Bronchial epithelial cell (primary cell): ENCODE data around the gene ZXDC. TPM values are rescaled to one million over a fixed set of nuclear protein-coding genes. Genes with fewer than 3 reads are reported as not detected.

ENCODE experiments used
- DNase-seq: peaks from one replicate; pipeline ENCODE4 v3.0.0-alpha.2; 2010; ENCODE audit warnings: low read depth
- FAIRE-seq: peaks from 2 replicates; lab custom pipeline; 2011; peaks lifted over from hg19 to GRCh38; lab: Jason Lieb, UNC
- H3K27me3 ChIP-seq: 2 replicates; pipeline ENCODE4 v1.5.1; 2011; ENCODE audit warnings: low read length; ENCODE audit not compliant: control insufficient read depth, insufficient read depth
- H3K36me3 ChIP-seq: 2 replicates; pipeline ENCODE4 v1.5.1; 2011; ENCODE audit warnings: low read length; ENCODE audit not compliant: control insufficient read depth, insufficient read depth
- H3K4me3 ChIP-seq: 2 replicates; pipeline ENCODE4 v1.5.1; 2011; ENCODE audit warnings: mild to moderate bottlenecking, low read depth, low read length, control low read depth
- total RNA-seq: library from RNA; depleted of rRNA; stranded (reverse); fragments of >200 nt; gene quantifications from 2 replicates; pipeline ENCODE4 v1.2.1, GENCODE V29; 2014
- TF ChIP-seq, protein P1 (sequence below): IDR thresholded peaks from 2 replicates; pipeline ENCODE4 v1.5.1; 2011; ENCODE audit warnings: mild to moderate bottlenecking, moderate library complexity, low read length, control low read depth, inconsistent platforms; ENCODE audit not compliant: insufficient read depth, severe bottlenecking

Gene ZXDC
- total RNA-seq, 1 donor from 2014 or later = 21.9 TPM

DNA sequence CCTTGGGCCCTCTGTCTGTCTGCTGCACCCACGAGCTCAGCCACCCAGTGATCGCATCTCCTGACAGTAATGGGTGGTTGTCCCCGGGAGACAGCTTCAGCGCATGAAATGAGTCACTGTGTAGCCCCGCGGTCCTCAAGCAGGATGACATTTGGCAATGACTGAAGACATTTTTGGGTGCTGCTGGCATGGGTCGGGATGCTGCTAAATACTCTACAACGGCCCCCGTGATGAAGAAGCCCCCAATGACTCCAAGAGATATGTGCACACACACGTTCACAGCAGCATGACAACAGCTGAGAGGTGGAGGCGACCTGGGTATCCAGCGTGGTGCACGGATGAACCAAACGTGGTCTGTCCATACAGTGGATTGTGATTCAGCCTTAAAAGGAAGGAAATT is 17.4 kb upstream of the ZXDC start:
- no peaks in the 10 kb centered on the region for H3K36me3 ChIP-seq
- TF ChIP-seq, protein P1, sequence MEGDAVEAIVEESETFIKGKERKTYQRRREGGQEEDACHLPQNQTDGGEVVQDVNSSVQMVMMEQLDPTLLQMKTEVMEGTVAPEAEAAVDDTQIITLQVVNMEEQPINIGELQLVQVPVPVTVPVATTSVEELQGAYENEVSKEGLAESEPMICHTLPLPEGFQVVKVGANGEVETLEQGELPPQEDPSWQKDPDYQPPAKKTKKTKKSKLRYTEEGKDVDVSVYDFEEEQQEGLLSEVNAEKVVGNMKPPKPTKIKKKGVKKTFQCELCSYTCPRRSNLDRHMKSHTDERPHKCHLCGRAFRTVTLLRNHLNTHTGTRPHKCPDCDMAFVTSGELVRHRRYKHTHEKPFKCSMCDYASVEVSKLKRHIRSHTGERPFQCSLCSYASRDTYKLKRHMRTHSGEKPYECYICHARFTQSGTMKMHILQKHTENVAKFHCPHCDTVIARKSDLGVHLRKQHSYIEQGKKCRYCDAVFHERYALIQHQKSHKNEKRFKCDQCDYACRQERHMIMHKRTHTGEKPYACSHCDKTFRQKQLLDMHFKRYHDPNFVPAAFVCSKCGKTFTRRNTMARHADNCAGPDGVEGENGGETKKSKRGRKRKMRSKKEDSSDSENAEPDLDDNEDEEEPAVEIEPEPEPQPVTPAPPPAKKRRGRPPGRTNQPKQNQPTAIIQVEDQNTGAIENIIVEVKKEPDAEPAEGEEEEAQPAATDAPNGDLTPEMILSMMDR = no peak
- H3K4me3 ChIP-seq = no peak overlapping the region
- FAIRE-seq (no peak), DNase-seq (no peak)
- H3K27me3 ChIP-seq = no peaks in the 10 kb centered on the region

DNA sequence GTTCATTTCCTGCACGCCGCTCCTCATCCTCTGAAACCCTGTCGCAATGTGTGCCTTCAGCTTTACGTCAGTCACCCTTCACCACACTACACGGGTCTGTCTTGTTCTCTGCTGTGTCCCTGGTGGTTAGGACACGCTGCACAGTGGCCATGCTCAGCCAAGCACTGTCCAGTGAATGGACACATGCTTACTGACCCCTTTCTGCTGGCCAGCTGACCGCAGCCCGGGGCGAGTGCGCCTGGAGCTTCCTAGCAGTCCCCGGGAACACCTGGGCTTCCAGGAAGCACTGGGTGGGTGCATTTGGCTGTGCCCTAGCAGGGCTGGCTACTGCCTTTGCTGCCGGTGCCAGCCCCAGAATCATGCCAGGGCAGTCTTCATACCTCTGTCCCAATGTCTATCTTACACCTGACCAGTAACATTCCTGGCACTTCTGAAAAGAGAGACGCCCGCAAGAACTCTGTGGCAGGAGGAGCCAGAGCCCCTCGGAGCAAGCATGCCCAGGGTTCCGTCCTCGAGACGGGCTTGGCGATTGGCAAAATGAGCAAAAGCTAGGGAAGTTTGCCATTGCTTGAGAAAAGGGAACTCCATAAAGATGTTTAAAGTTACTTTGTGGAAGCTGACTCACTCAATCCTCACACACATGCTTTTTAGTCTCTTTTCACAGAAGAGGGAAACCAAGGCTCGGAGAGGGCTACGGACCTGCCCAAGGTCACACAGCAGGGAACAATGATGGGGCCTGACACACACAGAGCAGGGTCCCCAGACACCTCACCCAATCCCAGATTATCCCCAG is 15.7 kb upstream of the ZXDC start:
- no peak overlapping the region for H3K4me3 ChIP-seq
- no peak for FAIRE-seq
- TF ChIP-seq, protein P1 = no peak

DNA sequence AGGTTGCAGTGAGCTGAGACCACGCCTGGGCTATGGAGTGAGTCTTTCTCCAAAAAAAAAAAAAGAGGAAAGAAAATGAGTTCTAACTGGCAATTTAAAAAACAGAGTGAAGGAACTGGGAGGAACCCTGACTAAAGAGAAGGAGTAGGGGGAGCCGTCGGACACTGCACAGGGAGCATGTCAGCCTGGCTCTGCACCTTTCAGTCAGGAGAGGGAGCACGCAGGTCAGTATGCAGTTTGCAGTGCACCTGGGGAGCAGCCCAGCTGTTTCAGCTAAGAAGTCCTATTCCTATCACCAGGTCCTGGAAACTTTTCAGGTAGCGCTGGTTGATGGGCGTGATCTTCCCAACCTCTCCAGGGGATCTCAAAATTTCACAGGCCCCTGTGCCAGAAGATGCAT is 14.9 kb upstream of the ZXDC start:
- H3K4me3 ChIP-seq = no peak overlapping the region
- H3K27me3 ChIP-seq = no peaks in the 10 kb centered on the region
- DNase-seq (no peak), FAIRE-seq (peak; percentile 95)
- no peaks in the 10 kb centered on the region for H3K36me3 ChIP-seq
- TF ChIP-seq, protein P1 = peak; percentile 2

More for the DNA sequence above, 15.7 kb upstream of the ZXDC start:
- H3K36me3 ChIP-seq = no peaks in the 10 kb centered on the region
- DNase-seq = no peak
- H3K27me3 ChIP-seq = no peaks in the 10 kb centered on the region

DNA sequence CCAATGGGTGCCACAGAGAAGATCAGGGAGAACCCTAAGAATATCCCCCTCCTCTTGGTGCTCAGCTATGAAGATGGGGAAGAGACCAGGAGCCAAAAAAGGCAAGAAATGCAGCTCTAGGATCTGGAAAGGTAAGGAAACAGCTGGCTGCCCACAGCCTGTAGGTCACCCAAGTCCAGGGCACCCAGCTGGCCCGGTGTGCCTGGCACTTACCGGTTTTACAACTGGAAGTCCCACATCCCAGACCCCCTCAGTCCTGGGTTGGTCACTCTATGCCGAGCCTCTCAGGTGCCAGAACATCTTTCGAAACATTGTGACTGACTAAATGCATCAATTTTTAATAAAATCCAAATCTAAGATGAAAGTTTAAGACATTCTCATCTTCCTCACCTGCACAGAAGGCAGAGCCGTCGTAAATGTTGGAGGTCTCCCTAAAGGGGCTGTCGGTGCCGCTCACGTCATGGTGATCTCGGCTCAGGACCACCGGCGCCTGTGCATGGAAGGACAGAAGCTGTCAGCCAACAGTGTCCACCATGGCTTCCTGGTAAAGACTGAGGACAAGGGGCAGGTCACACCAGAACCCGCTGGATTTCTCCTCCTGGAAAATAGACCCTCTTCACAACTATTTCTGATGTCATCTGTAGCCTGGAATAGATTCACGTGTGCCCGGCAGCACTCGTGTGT is 13.3 kb upstream of the ZXDC start:
- DNase-seq (no peak), FAIRE-seq (no peak)
- no peak overlapping the region for H3K4me3 ChIP-seq
- no peaks in the 10 kb centered on the region for H3K27me3 ChIP-seq
- no peaks in the 10 kb centered on the region for H3K36me3 ChIP-seq
- TF ChIP-seq, protein P1 = no peak

DNA sequence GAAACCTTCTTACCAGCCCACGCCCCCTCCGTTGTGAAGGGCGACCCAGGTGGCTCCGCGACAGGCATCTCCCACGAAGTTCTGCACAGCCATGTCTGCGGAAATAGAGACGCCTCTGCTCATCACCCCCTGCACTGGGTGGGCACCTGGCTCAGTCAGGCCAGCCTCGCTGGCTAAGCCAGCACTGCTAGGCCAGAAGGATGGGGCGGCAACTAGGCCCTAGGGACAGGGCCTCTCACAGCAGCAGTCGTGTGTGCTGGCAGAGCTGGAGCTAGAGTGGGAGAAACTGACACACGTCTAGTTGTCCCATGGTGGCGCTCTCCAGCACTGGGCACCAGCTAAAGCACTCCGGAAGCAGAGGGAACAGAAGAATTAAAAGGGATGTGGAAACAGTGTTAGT is 12.5 kb upstream of the ZXDC start:
- TF ChIP-seq, protein P1 = no peak
- no peak overlapping the region for H3K4me3 ChIP-seq
- no peaks in the 10 kb centered on the region for H3K36me3 ChIP-seq
- no peaks in the 10 kb centered on the region for H3K27me3 ChIP-seq
- DNase-seq (no peak), FAIRE-seq (no peak)
